PC-3 (cell line): ENCODE measurements around the gene FBXO42.

ENCODE experiments used
- CTCF ChIP-seq: fragments of 300-600 bp; sonication (generic); conservative IDR thresholded peaks from 2 replicates; pipeline ENCODE4 v1.5.1; 2017; ENCODE audit warnings: antibody characterized with exemption, low read depth, mild to moderate bottlenecking, low read length
- EZH2 ChIP-seq: fragments of 300-600 bp; sonication (generic); IDR thresholded peaks from one replicate; pipeline ENCODE4 v1.6.1; 2017; ENCODE audit warnings: antibody characterized with exemption, mild to moderate bottlenecking, low read length; ENCODE audit not compliant: unreplicated experiment

GRCh38 chr1:16380868-16381267 is 28.6 kb upstream of the FBXO42 start:
- TF ChIP-seq CTCF = no peak
- no peak for TF ChIP-seq EZH2
